HG03354 (cell line): ENCODE results near the gene WARS2.
"Not testable (repeated sequence)": the region's sequence is repeated elsewhere in the genome, so short reads cannot be mapped to it uniquely, and the experiment has no call there.

Source experiments
- ATAC-seq: cut with Tn5 transposase; IDR thresholded peaks from one replicate; pipeline ENCODE4 v1.9.1; 2021; ENCODE audit warnings: mild to moderate bottlenecking; ENCODE audit not compliant: unreplicated experiment, poor library complexity, severe bottlenecking

WARS2 gene

DNA sequence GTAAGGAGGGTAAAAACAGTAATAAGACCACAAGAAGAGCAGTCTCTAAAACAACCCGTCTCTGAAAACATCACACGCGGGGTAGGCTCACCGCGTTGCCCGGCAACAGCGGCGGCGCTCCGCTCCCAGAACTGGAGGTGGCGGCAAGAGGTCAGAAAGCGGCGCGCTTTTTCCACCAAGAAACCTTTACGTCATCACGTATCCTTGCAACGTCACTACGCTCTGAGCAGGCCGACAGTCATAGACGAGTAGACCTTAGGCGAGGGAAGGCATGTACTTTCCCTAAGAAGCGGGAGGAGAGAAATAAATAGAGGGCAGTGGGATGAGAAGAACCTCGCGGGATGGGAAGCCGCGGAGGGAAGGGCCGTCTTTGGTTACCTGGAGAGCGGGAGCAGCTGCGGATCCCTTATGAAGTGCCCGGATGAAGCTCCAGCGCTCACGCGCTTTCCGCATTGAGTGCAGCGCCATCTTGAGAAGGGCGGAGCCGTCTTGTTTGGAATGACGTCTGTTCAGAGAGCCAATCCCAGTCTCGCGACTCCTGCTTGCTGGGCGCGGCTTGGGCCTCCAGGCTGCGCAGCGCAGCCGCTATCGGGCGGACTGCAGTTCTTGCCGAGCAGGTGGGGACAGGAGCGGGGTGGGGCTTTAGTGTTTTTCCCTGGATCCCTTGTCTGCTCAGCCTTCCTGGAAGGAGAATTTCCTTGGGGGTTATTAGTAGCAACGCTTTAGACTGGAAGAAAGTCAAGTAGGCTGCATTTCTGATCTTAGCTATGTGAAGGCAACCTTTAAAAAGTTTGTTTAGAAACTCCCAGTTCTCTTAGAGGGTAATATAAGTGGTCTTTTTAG lies at the start of gene WARS2:
Gene WARS2, minus strand, starts transcription at position 477 of the 843 bp plus-strand sequence. Its CDS starts 9 bp downstream, at position 468.
- ATAC-seq: peak; percentile 96

DNA sequence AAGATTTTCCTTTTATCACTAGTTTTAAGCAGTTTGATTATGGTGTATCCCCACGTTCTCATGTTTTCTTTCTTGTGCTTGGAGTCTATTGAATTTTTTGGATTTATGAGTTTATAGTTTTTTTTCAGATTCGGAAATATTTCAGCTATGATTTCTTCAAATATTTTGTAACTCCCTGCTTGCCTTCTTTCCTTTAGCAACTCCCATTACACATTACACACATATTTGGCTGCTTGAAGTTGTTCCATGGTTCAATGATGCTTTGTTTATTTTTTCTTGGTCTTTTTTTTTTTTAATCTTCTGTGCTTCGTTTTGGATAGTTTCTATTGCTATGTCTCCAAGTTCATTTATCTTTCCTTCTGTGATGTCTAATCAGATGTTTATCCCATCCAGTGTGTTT lies 48.5 kb upstream of the WARS2 start:
- no peak for ATAC-seq

DNA sequence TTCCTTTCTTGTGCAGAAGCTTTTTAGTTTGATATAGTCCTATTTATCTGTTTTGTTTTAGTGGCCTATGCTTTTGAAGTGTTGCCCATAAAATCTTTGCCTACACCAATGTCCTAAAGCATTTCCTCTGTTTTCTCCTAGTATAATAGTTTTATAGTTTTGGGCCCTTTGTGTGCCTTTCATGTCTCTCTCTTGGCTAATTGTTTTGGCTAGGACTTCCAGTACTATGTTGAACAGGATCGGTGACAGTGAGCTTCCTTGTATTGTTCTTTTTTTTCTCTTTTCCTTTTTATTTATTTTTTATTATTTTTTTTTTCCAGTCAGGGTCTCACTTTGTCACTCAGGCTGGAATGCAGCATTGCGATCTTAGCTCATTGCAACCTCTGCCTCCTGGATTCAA lies 47.0 kb upstream of the WARS2 start:
- ATAC-seq: no peak

DNA sequence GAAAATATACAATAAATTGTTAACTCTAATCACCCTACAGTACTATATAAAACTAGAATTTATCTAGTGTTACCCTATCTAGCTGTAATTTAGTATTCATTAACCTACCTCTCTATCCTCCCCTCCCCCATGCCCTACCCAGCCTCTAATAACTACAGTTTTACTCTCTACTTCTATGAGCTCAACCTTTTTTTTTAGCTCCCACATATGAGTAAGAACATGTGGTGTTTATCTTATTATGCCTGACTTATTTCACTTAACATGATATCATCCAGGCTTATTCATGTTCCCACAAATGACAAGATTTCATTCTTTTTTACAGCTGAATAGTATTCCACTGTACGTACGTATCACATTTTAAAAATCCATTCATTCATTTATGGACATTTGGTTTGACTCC lies 46.0 kb upstream of the WARS2 start:
- no peak for ATAC-seq

DNA sequence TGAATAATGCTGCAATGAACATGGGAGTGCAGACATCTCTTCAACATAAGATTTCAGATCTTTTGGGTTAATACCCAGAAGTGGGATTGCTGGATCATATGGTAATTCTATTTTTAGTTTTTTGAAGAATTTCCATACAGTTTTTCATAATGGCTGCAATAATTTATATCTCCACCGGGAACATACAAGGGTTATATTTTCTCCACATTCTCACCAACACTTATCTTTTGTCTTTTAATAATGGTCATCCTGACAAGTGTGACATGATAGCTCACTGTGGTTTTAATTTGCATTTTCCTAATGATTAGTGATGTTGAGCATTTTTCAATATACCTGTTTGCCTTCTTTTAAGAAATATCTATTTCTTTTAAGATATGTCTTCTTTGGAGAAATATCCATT lies 44.5 kb upstream of the WARS2 start:
- ATAC-seq: no peak

DNA sequence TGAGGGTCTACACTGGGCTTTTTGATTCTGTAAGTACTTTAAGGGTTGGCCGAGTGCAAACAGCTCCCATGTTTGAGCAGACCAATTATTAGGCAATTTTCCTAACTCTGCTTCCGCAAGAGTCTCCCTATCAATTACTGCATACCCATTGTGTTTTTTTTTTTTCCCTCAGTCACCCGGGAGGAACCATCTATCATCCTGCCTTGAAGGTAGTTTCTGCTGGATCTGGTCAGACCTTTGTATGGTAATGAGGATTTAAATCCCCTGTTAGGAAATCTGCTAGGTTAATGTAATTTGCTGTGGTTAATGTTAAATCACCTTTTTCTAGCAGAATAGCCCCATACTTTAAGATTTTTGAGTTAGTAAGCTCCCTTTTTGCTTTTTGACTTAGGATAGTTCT lies 40.8 kb upstream of the WARS2 start:
- ATAC-seq: no peak

DNA sequence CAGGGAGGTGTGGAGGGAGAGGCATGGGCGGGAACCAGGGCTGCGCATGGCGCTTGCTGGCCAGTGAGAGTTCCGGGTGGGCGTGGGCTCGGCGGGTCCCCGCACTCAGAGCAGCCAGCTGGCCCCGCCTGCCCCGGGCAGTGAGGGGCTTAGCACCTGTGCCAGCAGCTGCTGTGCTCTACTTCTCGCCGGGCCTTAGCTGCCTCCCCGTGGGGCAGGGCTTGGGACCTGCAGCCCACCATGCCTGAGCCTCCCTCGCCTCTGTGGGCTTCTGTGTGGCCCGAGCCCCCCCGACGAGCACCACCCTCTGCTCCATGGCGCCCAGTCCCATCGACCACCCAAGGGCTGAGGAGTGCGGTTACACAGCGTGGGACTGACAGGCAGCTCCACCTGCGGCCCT lies 38.6 kb upstream of the WARS2 start:
- ATAC-seq: no peak

DNA sequence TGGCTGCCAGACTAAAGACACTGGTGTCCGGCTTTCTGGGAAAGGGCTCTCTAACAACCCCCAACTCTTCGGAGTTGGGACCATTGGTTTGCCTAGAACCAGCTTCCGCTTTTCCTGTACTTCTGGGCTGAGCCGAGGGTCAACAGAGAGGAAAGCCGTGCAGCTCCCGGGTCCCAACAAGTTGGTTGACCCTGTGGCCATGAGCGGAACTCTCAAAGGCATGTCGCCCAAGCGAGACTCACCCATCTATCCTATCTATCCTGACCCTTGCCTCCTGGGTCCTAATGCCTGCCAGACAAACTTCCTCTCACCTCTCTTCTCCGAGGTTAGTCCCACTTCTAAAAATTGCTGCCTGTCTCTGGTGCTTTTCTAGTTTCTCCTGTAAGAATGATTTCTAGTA lies 32.5 kb upstream of the WARS2 start:
- not testable (repeated sequence) for ATAC-seq

DNA sequence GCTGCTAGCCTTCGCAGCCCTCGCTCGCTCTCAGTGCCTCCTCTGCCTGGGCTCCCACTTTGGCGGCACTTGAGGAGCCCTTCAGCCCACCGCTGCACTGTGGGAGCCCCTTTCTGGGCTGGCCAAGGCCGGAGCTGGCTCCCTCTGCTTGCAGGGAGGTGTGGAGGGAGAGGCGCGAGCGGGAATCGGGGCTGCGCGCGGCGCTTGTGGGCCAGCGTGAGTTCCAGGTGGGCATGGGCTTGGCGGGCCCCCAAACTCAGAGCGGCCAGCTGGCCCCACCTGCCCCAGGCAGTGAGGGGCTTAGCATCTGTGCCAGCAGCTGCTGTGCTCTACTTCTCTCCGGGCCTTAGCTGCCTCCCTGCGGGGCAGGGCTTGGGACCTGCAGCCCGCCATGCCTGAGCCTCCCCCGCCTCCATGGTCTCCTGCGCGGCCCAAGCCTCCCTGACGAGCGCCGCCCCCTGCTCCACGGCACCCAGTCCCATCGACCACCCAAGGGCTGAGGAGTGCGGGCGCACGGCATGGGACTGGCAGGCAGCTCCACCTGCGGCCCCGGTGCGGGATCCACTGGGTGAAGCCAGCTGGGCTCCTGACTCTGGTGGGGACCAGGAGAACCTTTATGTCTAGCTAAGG lies 31.0 kb upstream of the WARS2 start:
- not testable (repeated sequence) for ATAC-seq

DNA sequence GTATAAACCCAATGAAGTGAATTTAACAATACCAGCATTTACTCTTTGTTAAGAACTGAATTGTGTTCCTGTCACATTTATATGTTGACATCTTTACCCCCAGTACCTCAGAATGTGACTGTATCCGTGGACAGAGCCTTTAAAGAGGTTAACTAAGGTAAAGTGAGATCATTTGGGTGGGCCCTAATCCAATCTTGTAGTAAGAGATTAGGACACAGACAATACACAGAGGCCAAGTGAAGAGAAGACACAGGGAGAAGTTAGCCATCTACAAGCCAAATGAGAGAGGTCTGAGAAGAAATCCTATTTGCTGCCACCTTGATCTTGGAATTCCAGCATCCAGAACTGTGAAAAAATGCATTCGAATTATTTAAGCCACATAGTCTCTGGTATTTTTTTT lies 22.9 kb upstream of the WARS2 start:
- ATAC-seq: no peak

DNA sequence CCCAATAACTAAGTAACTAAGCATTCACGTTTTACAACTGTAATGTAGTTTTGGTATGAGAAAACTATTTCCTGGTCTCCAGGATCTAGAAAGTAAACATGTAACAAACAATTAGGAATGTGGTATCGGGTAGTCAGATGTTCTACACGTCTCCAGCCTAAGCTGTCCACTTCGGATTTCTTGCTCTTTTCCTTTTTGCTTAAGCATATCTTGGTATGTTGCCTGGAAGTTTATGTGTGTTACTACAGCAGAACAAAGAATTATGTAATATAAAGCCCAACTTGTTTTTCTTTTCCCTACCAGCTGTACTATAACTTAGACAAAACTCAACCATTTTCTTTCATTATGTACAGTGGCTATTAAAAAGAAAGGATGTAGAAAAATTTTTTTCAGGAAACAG lies 20.4 kb upstream of the WARS2 start:
- no peak for ATAC-seq

DNA sequence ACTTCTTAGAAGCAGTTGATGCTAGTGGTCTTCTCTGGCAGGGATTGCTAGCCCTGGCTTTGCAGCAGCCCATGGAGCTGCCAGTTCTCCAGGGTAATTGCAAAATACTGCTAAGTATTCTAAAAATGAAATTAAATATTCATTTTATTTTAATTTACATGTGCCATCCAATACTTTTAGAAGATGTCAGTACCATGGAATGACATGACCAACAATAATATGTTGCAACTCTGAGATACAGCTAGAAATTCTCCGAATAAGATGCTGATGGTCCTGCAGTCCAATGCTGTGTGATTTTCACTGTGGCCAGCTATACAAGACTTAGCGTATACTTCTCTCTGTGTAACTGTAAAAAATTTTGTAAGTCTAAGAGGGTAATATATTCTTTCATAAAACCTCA lies 20.0 kb upstream of the WARS2 start:
- no peak for ATAC-seq

DNA sequence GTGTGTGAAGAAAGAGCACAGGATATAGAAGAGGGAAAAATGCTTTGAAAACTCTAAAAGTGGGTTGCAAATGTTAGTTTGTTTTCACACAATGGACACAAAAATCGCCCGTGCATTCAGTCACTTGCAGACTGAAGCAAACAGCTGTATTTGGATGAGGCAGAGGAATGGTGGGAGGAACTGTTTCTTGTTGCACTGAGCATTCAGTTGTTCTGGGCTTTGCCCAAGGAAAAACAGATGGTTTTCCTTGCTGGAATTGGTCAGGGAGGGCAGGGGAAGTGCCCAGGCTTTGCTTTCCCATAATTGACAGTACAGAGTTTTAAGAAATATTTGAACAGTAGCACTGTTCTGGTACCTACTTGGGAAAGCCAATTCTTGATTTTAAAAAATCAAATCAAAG lies 19.5 kb upstream of the WARS2 start:
- ATAC-seq: no peak

DNA sequence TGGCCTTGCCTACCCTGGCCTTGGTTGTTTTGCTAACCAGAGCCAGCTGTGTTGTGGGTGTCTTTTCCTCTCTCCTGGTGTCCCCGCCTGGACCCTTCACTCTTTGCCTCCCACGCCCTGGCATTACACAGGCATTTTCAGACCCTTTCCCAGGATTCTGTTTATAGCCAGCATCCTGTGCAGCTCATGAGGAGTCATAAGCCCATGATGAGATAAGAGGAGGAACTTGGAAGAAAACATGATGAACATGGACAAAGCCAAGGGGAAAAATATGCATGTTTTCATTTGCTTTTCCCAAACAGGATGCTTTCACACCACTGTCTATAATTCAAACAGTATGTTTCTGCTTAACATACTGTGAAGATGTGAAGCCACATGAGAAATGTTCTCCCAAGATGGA lies 18.7 kb upstream of the WARS2 start:
- ATAC-seq: no peak

DNA sequence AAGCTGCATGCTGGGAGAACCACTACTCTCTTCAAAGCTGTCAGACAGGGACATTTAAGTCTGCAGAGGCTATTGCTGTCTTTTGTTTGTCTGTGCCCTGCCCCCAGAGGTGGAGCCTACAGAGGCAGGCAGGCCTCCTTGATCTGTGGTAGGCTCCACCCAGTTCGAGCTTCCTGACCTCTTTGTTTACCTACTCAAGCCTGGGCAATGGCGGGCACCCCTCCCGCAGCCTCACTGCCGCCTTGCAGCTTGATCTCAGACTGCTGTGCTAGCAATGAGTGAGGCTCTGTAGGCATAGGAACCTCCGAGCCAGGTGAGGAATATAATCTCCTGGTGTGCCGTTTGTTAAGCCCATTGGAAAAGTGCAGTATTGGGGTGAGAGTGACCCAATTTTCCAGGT lies 16.3 kb upstream of the WARS2 start:
- not testable (repeated sequence) for ATAC-seq

DNA sequence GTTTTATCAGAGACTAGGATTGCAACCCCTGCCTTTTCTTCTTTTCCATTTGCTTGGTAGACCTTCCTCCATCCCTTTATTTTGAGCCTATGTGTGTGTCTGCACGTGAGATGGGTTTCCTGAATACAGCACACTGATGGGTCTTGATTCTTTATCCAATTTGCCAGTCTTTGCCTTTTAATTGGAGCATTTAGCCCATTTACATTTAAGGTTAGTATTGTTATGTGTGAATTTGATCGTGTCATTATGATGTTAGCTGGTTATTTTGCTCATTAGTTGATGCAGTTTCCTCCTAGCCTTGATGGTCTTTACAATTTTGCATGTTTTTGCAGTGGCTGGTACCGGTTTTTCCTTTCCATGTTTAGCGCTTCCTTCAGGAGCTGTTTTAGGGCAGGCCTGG lies 14.6 kb upstream of the WARS2 start:
- not testable (repeated sequence) for ATAC-seq

DNA sequence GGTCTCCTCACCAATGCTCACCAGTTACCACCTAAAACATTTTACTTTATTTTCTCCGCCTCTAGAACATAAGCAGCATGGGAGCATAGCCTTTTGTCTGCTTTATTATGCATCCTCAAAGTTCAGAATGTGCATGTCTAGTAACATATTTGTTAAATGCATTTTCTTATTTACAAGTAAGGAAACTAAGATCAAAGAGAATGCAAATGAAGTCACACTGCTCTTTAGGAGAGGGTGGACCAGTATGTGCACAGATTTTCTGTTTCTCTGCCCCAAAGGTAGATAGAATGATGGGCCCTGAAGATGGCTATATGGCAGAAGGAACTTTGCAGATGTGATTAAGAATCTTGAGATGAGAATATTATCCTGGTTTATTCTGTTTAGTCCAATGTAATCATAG lies 9.7 kb upstream of the WARS2 start:
- no peak for ATAC-seq

DNA sequence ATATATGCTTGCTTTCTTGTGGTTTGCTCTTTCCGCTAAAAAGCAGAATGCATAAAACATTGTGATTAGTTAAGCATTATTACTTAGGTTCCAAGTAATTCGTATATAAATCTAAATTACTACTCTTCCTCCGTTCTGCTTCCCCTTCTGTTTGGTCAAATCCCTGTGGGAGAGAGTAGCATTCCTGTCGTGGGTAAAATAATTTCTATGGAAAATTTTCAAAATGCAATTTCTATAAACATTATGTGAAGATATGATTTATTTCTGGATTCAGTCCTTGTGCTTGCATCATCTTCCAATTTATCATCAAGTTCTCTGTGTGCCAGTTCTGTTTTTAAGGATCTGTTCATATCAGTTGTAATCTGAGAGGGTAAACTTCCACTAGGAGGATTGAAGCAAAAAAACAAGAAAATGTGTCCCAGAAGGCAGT lies 7.2 kb upstream of the WARS2 start:
- no peak for ATAC-seq

DNA sequence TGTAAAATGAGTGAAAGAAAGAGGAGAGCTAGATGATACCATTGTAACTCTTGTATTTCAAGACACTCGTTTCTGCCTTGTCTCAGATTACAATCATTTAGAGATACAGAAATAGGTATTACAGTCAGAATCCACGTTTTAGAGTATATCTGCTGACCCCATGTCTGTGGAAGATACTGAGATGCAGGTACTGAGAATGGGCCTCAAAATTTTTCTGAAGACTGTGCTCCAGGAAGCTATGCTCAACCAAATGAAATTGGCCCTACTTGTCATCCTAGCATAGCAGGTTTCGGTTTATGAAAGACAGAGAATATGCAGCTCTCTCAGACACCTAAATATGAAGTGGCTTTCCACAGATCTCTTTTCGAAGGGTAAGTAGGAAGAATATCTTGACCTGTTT lies 6.0 kb upstream of the WARS2 start:
- no peak for ATAC-seq

DNA sequence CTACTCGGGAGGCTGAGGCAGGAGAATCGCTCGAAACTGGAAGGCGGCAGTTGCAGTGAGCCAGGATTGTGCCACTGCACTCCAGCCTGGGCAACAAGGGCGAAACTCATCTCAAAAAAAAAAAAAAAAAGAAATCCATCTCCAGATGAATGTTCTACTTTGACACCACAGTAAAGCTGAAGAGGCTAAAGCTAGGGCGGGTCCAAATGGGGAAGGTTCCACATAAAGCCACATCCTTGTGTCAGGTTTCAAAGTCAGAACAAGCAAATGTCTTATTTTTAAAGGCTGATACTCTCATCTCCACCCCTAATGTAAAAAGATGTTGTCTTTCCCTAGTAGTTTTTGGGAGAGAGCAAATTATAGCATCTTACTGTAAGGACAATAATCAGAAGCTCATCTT lies 4.4 kb upstream of the WARS2 start:
- ATAC-seq: no peak

DNA sequence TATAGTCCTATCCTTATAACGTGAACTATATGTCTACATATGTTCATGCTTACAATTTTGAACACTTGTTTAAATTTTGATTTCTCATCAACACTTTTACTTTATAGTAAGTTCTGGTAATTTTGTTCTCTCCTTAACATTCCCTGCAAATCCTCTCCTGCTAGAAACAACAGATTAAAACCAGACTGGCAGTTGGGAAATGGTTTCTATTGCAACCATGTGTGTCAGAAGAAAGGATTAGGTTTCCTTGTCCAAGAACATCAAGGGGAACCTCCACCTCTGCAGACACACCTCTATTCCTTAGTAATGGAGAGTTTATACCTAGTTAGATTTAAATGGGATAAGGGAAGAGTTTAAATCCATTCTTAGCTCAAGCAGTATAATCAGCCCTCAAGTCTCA lies 3.3 kb upstream of the WARS2 start:
- ATAC-seq: no peak
